Right lobe of liver (tissue), 6 donors: Measurements from ENCODE around the gene APBB2. TPM values are rescaled to one million over a fixed set of nuclear protein-coding genes. Genes with fewer than 3 reads are reported as not detected.

ENCODE experiments used
- ATAC-seq, 4 donors: fragments of 200-7000 bp; cut with Tn5 transposase; one replicate each; pipeline ENCODE4 v1.9.1; 2020; ENCODE audit warnings: mild to moderate bottlenecking in 4 of 4, moderate library complexity in 4 of 4
- DNase-seq, 3 donors: peaks; one replicate each; pipeline ENCODE4 v3.0.0-alpha.2; 2020
- H3K27ac ChIP-seq, 3 donors: fragments of 200-600 bp; one replicate each; pipeline ENCODE4 v1.8.0; 2022
- H3K27me3 ChIP-seq, 2 donors: fragments of 200-600 bp; one replicate each; pipeline ENCODE4 v1.8.0; 2022
- H3K36me3 ChIP-seq, 4 donors: fragments of 200-600 bp; sonication (generic) in 1 of 4; one replicate each; pipeline versions ENCODE4 v1.5.1 to v1.8.0; 2017 to 2022; ENCODE audit warnings: control low read depth in 1 of 4
- H3K4me1 ChIP-seq, 4 donors: fragments of 200-600 bp; sonication (generic) in 1 of 4; one replicate each; pipeline versions ENCODE4 v1.5.1 to v1.8.0; 2017 to 2022; ENCODE audit warnings: control low read depth in 1 of 4
- H3K4me3 ChIP-seq, 3 donors: fragments of 200-600 bp; one replicate each; pipeline ENCODE4 v1.8.0; 2022
- H3K9me3 ChIP-seq, 4 donors: fragments of 200-600 bp; sonication (generic) in 1 of 4; one replicate each; pipeline versions ENCODE4 v1.5.1 to v1.8.0; 2017 to 2022; ENCODE audit warnings: control low read depth in 1 of 4
- CTCF ChIP-seq, 4 donors: fragments of 200-600 bp in 3 of 4; fragments of 450-650 bp in 1 of 4; IDR thresholded peaks; one replicate each; pipeline versions ENCODE4 v1.5.1 to v1.8.0; 2016 to 2022; ENCODE audit warnings: antibody characterized with exemption in 4 of 4, mild to moderate bottlenecking in 2 of 4
- POLR2A ChIP-seq: fragments of 450-650 bp; IDR thresholded peaks from one replicate; pipeline ENCODE4 v1.6.1; 2017; ENCODE audit warnings: antibody characterized with exemption, mild to moderate bottlenecking
- WGBS: methylation state at CpG from one replicate; pipeline ENCODE4 v1.1.6; 2018; ENCODE audit warnings: low coverage, low lambda C conversion rate; ENCODE audit not compliant: insufficient coverage; ENCODE audit errors: missing lambda C conversion rate; 5-methylcytosine and 5-hydroxymethylcytosine counted together
- intact Hi-C, 2 donors: fragments of 100-400 bp; cut with DNase I; formaldehyde crosslinking; loops; one replicate each; pipeline versions ENCODE4 v1.11.2 to v1.14.1; 2022
- total RNA-seq, 6 experiments: library from RNA; depleted of rRNA in 2 of 6; stranded (reverse); fragments of >200 nt in 2 of 6; fragmentation: NEBNext Ultra II Directional in 3 of 6; extraction: Animal tissue kit (Norgen Biotek cat#: 25700) in 3 of 6; gene quantifications; one replicate each; pipeline versions ENCODE4 v1.1.0 to v1.2.4, GENCODE V29; 2016 to 2023
- donor health status: DM: no; HTN: yes; CAD: no.
- donor health status: DM: no; HTN: no; CAD: no.
- donor health status: DM: no; HTN: no; CAD: no.
- donor health status: DM: no; HTN: yes; CAD: no.
- donor health status: DM: no; HTN: yes; CAD: no.

APBB2 gene
- total RNA-seq, 6 experiments from 2014 or later: 14.1 to 27.9 (median 25.1) TPM

GRCh38 chr4:41215969-41216293 lies 1.6 kb upstream of the APBB2 start:
- ATAC-seq (no peak), DNase-seq (no peak)
- intact Hi-C loops: loop anchor here in 1 of 2 donors (5.0 kb wide), 1 partner anchor 239 kb away; no protein-coding TSS in a partner anchor
- H3K27me3 ChIP-seq: no peaks in the 10 kb centered on the region
- TF ChIP-seq POLR2A (no peak), CTCF (IDR thresholded peaks at IDR 0.05) (no peak)
- H3K36me3 ChIP-seq: no peaks in the 10 kb centered on the region
- H3K9me3 ChIP-seq: no peaks in the 10 kb centered on the region
- peak overlapping the region; percentile 82 to 95 (median 87) for H3K27ac ChIP-seq
- H3K4me3 ChIP-seq: peak overlapping the region; percentile 45 to 68 (median 67)
- WGBS: 20% methylated on average over 3 of the region's 8 CpGs
- H3K4me1 ChIP-seq: peaks cover 0 to 18% (median 3%) of the 10 kb centered on the region in 4 donors

DNA sequence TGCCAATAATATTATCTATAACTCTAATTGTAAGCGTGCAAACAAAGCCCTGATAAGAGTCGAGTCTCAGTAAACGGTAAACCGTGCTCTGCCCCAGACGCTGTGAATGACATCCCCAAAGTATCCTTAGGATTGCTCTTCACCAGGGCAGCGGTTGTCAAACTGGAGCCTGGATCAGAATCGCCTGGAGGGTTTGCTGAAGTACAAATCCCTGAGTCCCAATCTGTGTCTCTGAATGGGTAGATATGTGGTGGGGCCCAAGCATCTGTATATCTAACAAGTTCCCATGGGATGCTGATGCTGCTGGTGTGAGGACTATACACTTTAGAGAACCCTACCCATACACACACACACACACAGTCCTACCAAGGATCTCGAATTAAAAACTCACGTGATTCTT lies 813 bp upstream of the APBB2 start:
- intact Hi-C loops: loop anchor here in 1 of 2 donors (5.0 kb wide), 1 partner anchor 238 kb away; no protein-coding TSS in a partner anchor

GRCh38 chr4:41214825-41215146 lies 444 bp upstream of the APBB2 start:
- WGBS: 8% methylated on average over 6 of the region's 8 CpGs
- peaks cover 0 to 24% (median 6%) of the 10 kb centered on the region in 4 donors for H3K4me1 ChIP-seq
- peak overlapping the region in 2 of 3 donors; percentile 25 to 78 for H3K27ac ChIP-seq
- H3K36me3 ChIP-seq: no peaks in the 10 kb centered on the region
- intact Hi-C loops: loop anchor here (5.0 kb wide), 3 partner anchors 67 to 292 kb away; no protein-coding TSS in a partner anchor
- H3K9me3 ChIP-seq: no peaks in the 10 kb centered on the region
- TF ChIP-seq CTCF (IDR thresholded peaks at IDR 0.05) (peak in 1 of 4 donors; percentile 24), POLR2A (no peak)
- ATAC-seq: peak in 1 of 4 donors; percentile 0
- no peak for DNase-seq
- peak overlapping the region; percentile 14 to 89 (median 71) for H3K4me3 ChIP-seq
- H3K27me3 ChIP-seq: no peaks in the 10 kb centered on the region

More for the DNA sequence above, 813 bp upstream of the APBB2 start:
- ATAC-seq: no peak
- H3K27ac ChIP-seq: peak overlapping the region in 2 of 3 donors; percentile 25 to 78
- 24% methylated on average over 7 of the region's 9 CpGs for WGBS
- no peak overlapping the region for H3K4me3 ChIP-seq
- H3K9me3 ChIP-seq: no peaks in the 10 kb centered on the region
- no peaks in the 10 kb centered on the region for H3K36me3 ChIP-seq
- TF ChIP-seq CTCF (IDR thresholded peaks at IDR 0.05) (no peak), POLR2A (no peak)
- no peaks in the 10 kb centered on the region for H3K27me3 ChIP-seq
- no peak for DNase-seq
- peaks cover 0 to 20% (median 4%) of the 10 kb centered on the region in 4 donors for H3K4me1 ChIP-seq

GRCh38 chr4:41213625-41214135 lies 662 bp downstream of the APBB2 start:
- Histone ChIP-seq H3K36me3 (no peaks in the 10 kb centered on the region), H3K27me3 (no peaks in the 10 kb centered on the region), H3K4me3 (peak overlapping the region; percentile 71 to 89 (median 84)), H3K9me3 (no peaks in the 10 kb centered on the region), H3K27ac (peak overlapping the region; percentile 53 to 78 (median 77)), H3K4me1 (peaks cover 0 to 29% (median 8%) of the 10 kb centered on the region in 4 donors)
- WGBS: 0% methylated on average over 21 of the region's 35 CpGs
- intact Hi-C loops: loop anchor here (5.0 kb wide), 2 partner anchors 66 to 291 kb away; no protein-coding TSS in a partner anchor
- ATAC-seq: peak in 2 of 4 donors; percentile 1 to 7
- no peak for TF ChIP-seq POLR2A
- TF ChIP-seq CTCF (IDR thresholded peaks at IDR 0.05): no peak
- peak; percentile 46 to 57 (median 56) for DNase-seq
